ENCODE measurements around the gene NEDD4L. TPM values are rescaled to one million over a fixed set of nuclear protein-coding genes. Genes with fewer than 3 reads are reported as not detected.
A peak's percentile ranks its signal among the peaks of the same experiment; 100 is the strongest.

NEDD4L gene
- total RNA-seq, 1 donor from 2014 or later = 80.2 TPM

DNA sequence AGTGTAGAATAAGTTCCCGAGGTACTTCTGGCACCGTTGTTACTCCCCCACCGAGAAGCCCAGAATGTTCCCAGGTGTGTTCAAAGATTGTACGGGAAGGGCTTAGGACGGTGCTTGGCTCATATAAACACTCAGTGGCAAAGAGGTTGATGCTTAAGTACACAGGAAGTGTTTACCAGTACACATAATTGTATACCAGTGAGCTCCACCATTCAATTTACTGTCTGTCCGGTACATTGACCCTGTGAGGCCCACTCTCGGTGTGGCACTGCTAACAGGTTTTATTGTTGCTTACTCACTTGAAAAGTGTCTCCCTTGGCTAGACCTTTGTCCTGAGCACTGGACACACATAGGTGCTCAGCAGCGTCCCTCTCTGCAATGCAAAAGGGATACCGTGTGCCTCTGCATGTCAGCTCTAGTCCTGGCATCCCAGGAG, 191.0 kb downstream of the NEDD4L start:
- no peak for DNase-seq (ENCODE audit: low read depth)

DNA sequence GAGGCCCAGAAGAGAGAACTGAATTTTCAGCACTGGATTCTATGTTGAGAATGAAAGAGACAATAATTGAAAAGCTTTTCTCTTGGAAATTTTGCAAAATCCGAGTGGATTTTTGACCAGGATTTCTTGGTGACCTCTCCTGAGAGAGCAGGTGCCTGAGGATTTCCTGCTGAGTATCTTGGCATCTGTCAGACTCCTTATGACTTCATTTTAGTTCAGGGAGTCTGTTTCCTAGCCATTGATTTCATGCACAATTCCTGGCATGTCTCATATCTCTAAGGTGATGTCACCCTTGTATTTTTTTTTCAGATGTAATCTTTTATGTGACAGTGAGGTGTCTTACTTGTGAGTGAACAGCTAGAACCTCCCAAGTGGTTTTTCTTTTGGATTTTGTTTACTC, 195.9 kb downstream of the NEDD4L start:
- DNase-seq (ENCODE audit: low read depth) = no peak

- DNase-seq (ENCODE audit: low read depth) = no peak
These were observed 197.1 kb downstream of the NEDD4L start for GRCh38 chr18:58241026-58241679.

DNA sequence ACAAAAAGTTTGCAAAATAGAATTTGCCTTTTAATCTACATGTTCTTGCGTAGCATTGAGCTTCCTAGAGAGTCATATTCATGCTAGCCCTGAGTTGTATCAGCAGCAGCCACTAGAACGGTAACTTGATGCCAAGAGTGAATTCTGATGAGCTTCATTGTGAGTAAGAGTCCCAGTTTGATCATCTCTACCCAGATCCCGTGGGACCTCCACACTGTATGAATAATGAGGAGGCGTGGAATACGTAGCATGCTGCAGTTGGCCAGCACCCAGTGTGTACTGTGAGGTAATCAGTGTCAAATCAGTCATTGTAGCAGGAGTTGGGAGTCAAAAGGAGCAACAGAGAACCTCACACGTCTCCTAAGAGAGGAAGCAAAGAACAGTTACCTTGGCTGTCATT, 197.9 kb downstream of the NEDD4L start:
- peak; percentile 82 for DNase-seq (ENCODE audit: low read depth)

DNA sequence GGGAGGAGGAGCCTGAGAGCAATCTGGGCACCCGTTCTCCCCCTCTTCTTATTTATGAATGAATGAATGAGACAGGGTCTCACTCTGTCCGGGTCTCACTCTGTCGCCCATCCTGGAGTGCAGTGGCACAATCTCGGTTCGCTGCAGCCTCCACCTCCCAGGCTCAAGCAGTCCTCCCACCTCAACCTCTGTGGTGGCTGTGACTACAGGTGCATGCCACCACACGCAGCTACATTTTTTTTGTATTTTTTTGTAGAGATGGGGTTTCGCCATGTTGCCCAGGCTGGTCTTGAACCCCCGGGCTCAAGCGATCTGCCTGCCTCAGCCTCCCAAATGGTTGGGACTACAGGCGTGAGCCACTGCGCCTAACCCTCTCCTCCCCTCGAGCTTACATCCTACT, 198.4 kb downstream of the NEDD4L start:
- no peak for DNase-seq (ENCODE audit: low read depth)

DNA sequence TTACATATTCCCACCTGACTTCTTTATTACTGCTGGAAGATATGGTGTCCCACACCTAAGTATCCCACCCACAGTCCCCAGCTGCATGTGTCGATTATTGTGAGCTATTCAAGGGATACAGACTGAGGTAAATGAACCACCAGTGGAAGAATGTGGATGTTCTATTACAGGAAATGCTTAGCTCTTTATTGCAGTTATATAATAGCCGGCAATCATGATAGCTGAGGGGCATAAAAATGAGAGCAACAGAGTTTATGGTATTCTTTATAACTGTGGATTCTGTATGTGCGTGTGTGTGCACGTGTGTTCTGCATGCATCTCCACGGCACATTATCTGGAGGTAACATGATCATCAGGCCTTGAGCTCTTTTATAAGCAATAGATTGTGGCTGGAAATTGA, 198.9 kb downstream of the NEDD4L start:
- no peak for DNase-seq (ENCODE audit: low read depth)

DNA sequence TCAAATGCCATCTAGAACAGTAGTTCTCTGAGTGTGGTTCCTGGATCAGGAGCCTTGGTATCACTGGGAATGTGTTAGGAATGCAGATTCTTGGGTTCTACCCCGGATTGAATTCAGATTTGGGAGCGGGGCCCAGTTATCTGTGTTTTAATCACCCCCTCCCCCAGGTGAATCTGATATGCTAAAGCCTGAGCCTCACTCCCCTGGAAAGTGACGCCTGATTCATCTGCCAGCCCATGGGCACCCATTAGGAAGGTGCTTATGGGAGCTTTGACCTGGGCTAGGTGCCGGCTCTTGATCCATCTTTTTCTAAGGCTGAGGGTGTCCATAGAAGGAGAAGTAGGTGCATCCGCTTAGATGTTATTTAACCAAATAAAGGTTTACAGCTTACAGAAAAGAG, 199.4 kb downstream of the NEDD4L start:
- no peak for DNase-seq (ENCODE audit: low read depth)

DNA sequence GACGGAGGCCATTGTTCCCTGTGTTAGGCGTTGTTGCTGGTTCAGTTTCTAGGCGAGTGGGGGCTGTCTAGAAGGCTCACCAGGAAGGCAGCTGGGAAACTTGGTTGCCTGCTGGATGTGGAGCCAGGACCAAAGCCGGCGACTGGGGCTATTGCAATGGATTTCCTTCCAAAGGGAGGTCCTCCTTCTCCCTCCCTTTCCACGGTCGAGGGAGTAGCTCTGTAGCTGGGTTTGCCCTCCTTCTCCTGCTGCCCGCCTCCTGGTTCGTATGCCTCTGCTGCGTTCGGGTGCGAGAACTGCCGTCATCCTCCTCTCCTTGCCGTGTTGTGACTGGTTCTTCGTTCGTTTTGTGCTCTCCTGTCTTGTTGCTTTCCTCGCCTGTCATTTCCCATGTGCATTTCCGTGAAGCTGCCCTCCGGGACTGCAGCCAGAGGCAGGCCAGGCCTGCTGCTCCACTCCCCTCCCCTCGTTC, 203.4 kb downstream of the NEDD4L start:
- DNase-seq (ENCODE audit: low read depth) = no peak

GRCh38 chr18:58249712-58250111, 205.7 kb downstream of the NEDD4L start:
- DNase-seq (ENCODE audit: low read depth) = no peak

- DNase-seq (ENCODE audit: low read depth) = no peak
These were observed 207.4 kb downstream of the NEDD4L start for GRCh38 chr18:58251416-58251815.

GRCh38 chr18:58252166-58252565, 208.1 kb downstream of the NEDD4L start:
- no peak for DNase-seq (ENCODE audit: low read depth)

- no peak for DNase-seq (ENCODE audit: low read depth)
These were observed 209.3 kb downstream of the NEDD4L start for GRCh38 chr18:58253318-58253717.

GRCh38 chr18:58253871-58254270, 209.8 kb downstream of the NEDD4L start:
- peak; percentile 79 for DNase-seq (ENCODE audit: low read depth)

DNA sequence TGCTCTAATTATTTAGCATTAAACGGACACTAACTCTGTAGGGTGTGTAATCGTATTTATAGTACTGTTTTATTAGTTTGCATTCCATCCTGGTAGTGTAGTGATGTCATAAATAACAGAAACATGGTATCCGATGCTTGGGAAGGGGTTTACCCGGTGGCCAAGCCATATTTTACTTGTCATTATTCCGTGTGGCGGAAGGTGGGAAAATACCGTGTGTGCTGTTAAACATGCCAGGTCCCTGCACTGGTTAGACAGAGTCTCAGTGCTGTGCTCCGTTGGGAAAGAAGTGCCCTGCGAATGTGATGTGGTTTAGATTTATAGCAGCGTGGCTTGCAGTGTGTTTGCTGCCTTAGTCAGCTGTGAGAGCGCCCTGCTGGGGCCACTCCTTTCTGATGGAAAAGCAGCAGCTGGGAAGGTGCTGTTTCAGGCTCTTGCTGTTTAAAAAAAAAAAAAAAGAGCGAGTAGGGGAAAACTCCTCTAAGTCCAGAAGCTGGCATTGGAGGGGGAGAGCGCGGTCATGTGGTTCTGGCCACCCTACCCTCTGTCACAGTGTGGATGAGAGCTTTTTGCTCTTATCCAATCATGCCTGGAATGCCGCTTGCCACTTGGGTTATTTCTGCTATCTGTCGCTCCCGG, 211.0 kb downstream of the NEDD4L start:
- DNase-seq (ENCODE audit: low read depth) = peak; percentile 76

DNA sequence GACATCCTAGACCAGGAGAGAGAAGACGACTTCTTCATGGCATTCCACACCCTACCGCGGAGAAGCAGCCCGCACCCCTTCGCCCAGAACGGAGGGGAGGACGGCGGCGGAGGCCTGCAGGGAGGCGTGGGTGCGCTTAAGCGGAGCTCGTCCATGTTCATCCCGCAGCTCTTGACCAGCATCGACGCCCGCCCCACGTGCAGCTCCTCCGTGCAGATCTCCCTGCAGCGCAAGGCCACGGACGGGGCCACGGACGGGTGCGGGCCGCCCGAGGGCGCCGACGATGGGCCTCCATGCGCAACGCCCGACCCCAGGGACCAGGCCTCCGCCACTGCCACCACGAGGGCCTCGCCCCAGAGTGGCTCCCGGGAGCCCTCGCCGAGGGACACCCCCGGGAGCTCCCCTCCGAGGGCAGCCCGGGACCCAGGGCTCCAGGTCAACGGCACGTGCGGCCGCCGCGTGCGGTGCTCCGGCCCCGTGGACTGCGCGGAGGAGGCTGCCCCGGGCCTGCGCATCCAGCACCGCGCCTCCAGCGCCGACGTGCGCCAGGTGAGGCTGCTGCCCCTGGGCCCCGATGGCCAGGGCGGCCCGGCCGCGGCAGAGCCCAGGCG, 211.8 kb downstream of the NEDD4L start:
- DNase-seq (ENCODE audit: low read depth) = no peak

GRCh38 chr18:58256316-58257080, 212.5 kb downstream of the NEDD4L start:
- DNase-seq (ENCODE audit: low read depth) = no peak

GRCh38 chr18:58257461-58257860, 213.4 kb downstream of the NEDD4L start:
- peak; percentile 81 for DNase-seq (ENCODE audit: low read depth)

DNA sequence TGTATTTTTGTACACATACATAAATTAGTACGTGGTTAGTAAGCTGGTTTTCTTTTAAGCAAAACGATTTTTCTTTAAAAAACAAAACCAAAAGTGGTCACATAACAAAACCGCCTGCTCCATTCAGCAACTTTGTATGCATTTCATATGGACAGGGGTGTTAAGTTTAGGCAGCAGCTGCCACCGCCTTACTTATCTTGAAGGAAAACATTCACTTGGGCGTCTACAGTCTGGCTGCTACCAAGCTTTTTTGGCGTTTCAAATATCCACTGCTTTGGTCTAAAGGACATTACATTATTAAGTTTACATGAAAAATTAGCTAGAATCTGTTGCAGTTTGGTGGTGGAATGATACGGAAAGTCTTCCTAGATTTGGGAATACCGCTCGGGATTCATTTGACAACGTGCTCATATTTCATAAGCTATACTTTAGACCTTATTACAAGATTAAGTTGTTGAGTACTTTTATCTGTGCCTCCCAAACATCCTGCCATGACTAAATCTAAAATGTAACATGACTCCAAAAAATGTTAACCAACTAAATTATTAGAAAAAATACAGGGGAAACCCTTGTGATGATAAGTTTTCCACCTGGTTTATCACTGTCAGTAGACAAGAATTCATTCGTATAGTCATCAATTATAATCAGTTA, 214.8 kb downstream of the NEDD4L start:
- no peak for DNase-seq (ENCODE audit: low read depth)

DNA sequence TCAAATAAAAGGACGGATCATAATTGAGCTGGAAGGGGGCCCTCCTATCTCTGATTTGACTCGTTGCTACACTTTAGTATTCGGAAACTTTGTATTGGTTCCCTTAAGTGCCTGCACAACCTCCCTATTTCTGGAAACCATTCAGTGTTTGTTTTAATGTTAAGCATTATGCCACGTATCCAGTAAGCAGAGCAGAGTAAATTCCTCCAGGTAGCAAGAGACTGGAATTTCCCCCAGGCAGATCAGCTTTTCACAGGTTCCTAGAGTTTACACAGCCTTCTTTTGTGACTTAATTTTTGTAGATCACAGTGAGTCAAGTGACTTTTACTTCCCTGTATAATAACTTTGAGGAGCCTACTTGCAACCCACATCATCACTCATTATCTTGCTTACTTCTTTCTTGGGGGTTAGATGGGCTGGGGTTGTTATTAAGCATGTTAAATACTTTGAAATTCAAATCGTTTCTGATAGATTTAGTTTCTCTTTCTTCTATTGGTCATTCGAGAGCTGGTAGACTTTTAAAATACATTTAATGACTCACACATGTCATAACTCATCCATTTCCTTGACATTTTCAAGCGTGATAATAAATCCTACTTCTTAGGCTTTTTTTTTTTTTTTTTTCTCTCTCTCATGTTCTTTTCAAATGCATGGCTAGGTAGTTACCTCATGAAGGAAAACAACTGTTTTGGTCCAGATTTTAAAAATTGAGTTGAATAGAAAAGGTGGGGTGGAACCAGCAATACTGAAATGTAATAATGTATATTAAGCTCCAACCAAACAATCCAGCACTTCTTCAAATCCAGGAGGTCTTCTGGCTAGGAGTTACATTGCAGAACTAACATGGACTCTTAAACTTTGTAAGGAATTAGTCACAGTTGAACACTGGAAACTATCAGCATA, 219.3 kb downstream of the NEDD4L start:
- DNase-seq (ENCODE audit: low read depth) = peak; percentile 97

DNA sequence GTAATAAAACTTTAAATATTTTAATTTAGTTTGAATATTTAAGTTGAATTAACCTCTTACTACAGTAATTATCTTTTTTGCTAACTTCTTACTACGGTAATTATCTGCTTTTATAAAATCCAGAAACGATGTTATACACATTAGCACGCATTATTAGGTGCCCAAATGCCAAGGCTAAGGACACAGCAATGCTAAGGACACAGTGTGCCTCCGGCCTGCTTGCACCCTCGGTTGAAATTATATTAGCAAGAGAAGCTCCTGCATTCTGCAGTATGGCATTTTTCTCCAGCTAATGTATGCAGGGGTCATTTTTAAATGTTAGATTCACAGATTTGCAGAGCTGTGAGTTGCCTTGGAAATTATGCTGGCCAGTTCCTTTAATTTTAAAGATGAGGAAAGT, 220.0 kb downstream of the NEDD4L start:
- no peak for DNase-seq (ENCODE audit: low read depth)

DNA sequence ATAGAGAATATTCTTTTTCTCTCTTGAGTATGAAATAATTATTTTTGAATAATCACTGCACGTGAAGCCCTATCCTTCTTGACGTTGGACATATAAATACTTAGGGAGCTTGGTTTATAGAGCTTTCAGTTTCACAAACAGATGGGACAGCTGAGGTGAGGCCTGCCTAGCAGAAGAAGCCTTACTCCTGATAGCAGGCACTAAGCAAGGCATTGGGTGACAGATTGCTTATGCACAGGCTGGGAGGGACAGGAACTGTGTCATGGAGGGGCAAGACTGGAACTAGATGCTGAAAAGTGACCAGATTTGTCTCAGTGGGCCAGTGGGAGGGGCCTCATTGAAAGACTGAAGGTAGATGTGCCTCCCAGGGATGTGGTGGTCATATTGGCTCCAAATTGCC, 220.8 kb downstream of the NEDD4L start:
- no peak for DNase-seq (ENCODE audit: low read depth)

Measured in renal cortical epithelial cell (primary cell).